Measurements from ENCODE around the gene GPRC5C. TPM values are rescaled to one million over a fixed set of nuclear protein-coding genes. Genes with fewer than 3 reads are reported as not detected.

GPRC5C gene
- total RNA-seq, 2 experiments from 2014 or later: 0.68 to 1.2 TPM

GRCh38 chr17:74414510-74414909 is 17.4 kb upstream of the GPRC5C start:
- DNase-seq: no peak
- CTCF ChIA-PET: no interaction called here
- no peaks in the 10 kb centered on the region for H3K9me3 Mint-ChIP-seq
- H3K27me3 Mint-ChIP-seq: peaks cover 11% of the 10 kb centered on the region
- H3K4me3 Mint-ChIP-seq: no peak overlapping the region
- H3K4me1 Mint-ChIP-seq: no peaks in the 10 kb centered on the region
- no peak overlapping the region for H3K27ac Mint-ChIP-seq
- POLR2A ChIA-PET: no interaction called here
- no peaks in the 10 kb centered on the region for H3K36me3 Mint-ChIP-seq (ENCODE audit: low read depth)

- Mint-ChIP-seq H3K36me3 (ENCODE audit: low read depth) (no peaks in the 10 kb centered on the region), H3K27ac (no peak overlapping the region), H3K9me3 (no peaks in the 10 kb centered on the region), H3K4me3 (no peak overlapping the region), H3K4me1 (no peaks in the 10 kb centered on the region), H3K27me3 (peaks cover 6% of the 10 kb centered on the region)
- ChIA-PET POLR2A (no interaction called here), CTCF (interaction anchor here (0.8 to 0.9 kb wide), 2 partner anchors 21 to 38 kb away, joined by 3 read pairs; no protein-coding TSS in a partner anchor)
- DNase-seq: no peak
Measured at GRCh38 chr17:74415608-74416396, 16.1 kb upstream of the GPRC5C start.

- ChIA-PET POLR2A (no interaction called here), CTCF (no interaction called here)
- no peaks in the 10 kb centered on the region for H3K9me3 Mint-ChIP-seq
- no peak overlapping the region for H3K4me3 Mint-ChIP-seq
- no peak for DNase-seq
- H3K4me1 Mint-ChIP-seq: no peaks in the 10 kb centered on the region
- no peak overlapping the region for H3K27ac Mint-ChIP-seq
- no peaks in the 10 kb centered on the region for H3K36me3 Mint-ChIP-seq (ENCODE audit: low read depth)
- H3K27me3 Mint-ChIP-seq: peaks cover 7% of the 10 kb centered on the region
Measured at GRCh38 chr17:74417178-74418045, 14.5 kb upstream of the GPRC5C start.

- Mint-ChIP-seq H3K9me3 (no peaks in the 10 kb centered on the region), H3K36me3 (ENCODE audit: low read depth) (no peaks in the 10 kb centered on the region), H3K27me3 (peaks cover 9% of the 10 kb centered on the region), H3K4me1 (no peaks in the 10 kb centered on the region), H3K27ac (no peak overlapping the region), H3K4me3 (no peak overlapping the region)
- ChIA-PET CTCF (no interaction called here), POLR2A (no interaction called here)
- no peak for DNase-seq
Measured at GRCh38 chr17:74419928-74420411, 11.9 kb upstream of the GPRC5C start.

GRCh38 chr17:74424117-74424516 is 7.8 kb upstream of the GPRC5C start:
- POLR2A ChIA-PET: no interaction called here
- H3K4me3 Mint-ChIP-seq: no peak overlapping the region

GRCh38 chr17:74424657-74425056 is 7.2 kb upstream of the GPRC5C start:
- no peaks in the 10 kb centered on the region for H3K4me1 Mint-ChIP-seq
- CTCF ChIA-PET: no interaction called here
- POLR2A ChIA-PET: no interaction called here
- DNase-seq: no peak
- no peak overlapping the region for H3K27ac Mint-ChIP-seq
- no peaks in the 10 kb centered on the region for H3K36me3 Mint-ChIP-seq (ENCODE audit: low read depth)
- H3K27me3 Mint-ChIP-seq: peaks cover 22% of the 10 kb centered on the region
- no peak overlapping the region for H3K4me3 Mint-ChIP-seq
- no peaks in the 10 kb centered on the region for H3K9me3 Mint-ChIP-seq

More at GRCh38 chr17:74424117-74424516, 7.8 kb upstream of the GPRC5C start:
- H3K36me3 Mint-ChIP-seq (ENCODE audit: low read depth): no peaks in the 10 kb centered on the region
- H3K4me1 Mint-ChIP-seq: no peaks in the 10 kb centered on the region
- peaks cover 18% of the 10 kb centered on the region for H3K27me3 Mint-ChIP-seq
- DNase-seq: no peak
- no peak overlapping the region for H3K27ac Mint-ChIP-seq
- CTCF ChIA-PET: interaction anchor here (0.6 kb wide), 1 partner anchor 1415 kb away, joined by 6 read pairs; no protein-coding TSS in a partner anchor
- no peaks in the 10 kb centered on the region for H3K9me3 Mint-ChIP-seq

GRCh38 chr17:74426551-74427047 is 5.3 kb upstream of the GPRC5C start:
- DNase-seq: no peak

GRCh38 chr17:74427048-74427762 is 4.7 kb upstream of the GPRC5C start:
- H3K4me3 Mint-ChIP-seq: no peak overlapping the region
- no peak for DNase-seq
- peaks cover 46% of the 10 kb centered on the region for H3K27me3 Mint-ChIP-seq
- CTCF ChIA-PET: no interaction called here
- no peak overlapping the region for H3K27ac Mint-ChIP-seq
- H3K9me3 Mint-ChIP-seq: no peaks in the 10 kb centered on the region
- POLR2A ChIA-PET: no interaction called here
- no peaks in the 10 kb centered on the region for H3K36me3 Mint-ChIP-seq (ENCODE audit: low read depth)
- H3K4me1 Mint-ChIP-seq: peaks cover 13% of the 10 kb centered on the region

More at GRCh38 chr17:74426551-74427047, 5.3 kb upstream of the GPRC5C start:
- H3K9me3 Mint-ChIP-seq: no peaks in the 10 kb centered on the region
- no peak overlapping the region for H3K27ac Mint-ChIP-seq
- H3K4me1 Mint-ChIP-seq: peaks cover 10% of the 10 kb centered on the region
- no peaks in the 10 kb centered on the region for H3K36me3 Mint-ChIP-seq (ENCODE audit: low read depth)
- CTCF ChIA-PET: no interaction called here
- POLR2A ChIA-PET: no interaction called here
- H3K27me3 Mint-ChIP-seq: peaks cover 41% of the 10 kb centered on the region
- H3K4me3 Mint-ChIP-seq: no peak overlapping the region

GRCh38 chr17:74427763-74428153 is 4.1 kb upstream of the GPRC5C start:
- POLR2A ChIA-PET: no interaction called here
- no peaks in the 10 kb centered on the region for H3K36me3 Mint-ChIP-seq (ENCODE audit: low read depth)
- no peak overlapping the region for H3K4me3 Mint-ChIP-seq
- no peak for DNase-seq
- no peak overlapping the region for H3K27ac Mint-ChIP-seq
- CTCF ChIA-PET: no interaction called here
- H3K27me3 Mint-ChIP-seq: peaks cover 45% of the 10 kb centered on the region
- peaks cover 13% of the 10 kb centered on the region for H3K4me1 Mint-ChIP-seq
- H3K9me3 Mint-ChIP-seq: no peaks in the 10 kb centered on the region

GRCh38 chr17:74429604-74430384 is 2.1 kb upstream of the GPRC5C start:
- no peaks in the 10 kb centered on the region for H3K9me3 Mint-ChIP-seq
- peaks cover 13% of the 10 kb centered on the region for H3K4me1 Mint-ChIP-seq
- CTCF ChIA-PET: interaction anchor here (1.6 to 2.1 kb wide), 2 partner anchors 9 to 28 kb away, joined by 3 to 5 read pairs; no protein-coding TSS in a partner anchor
- H3K36me3 Mint-ChIP-seq (ENCODE audit: low read depth): no peaks in the 10 kb centered on the region
- DNase-seq: no peak
- no peak overlapping the region for H3K4me3 Mint-ChIP-seq
- no peak overlapping the region for H3K27ac Mint-ChIP-seq
- H3K27me3 Mint-ChIP-seq: peaks cover 59% of the 10 kb centered on the region
- POLR2A ChIA-PET: no interaction called here

- CTCF ChIA-PET: interaction anchor here (1.6 to 2.1 kb wide), 2 partner anchors 8 to 27 kb away, joined by 3 to 5 read pairs; no protein-coding TSS in a partner anchor
Measured at GRCh38 chr17:74430385-74430705, 1.5 kb upstream of the GPRC5C start.

More at GRCh38 chr17:74430385-74430705, 1.5 kb upstream of the GPRC5C start:
- Mint-ChIP-seq H3K9me3 (no peaks in the 10 kb centered on the region), H3K4me1 (peaks cover 13% of the 10 kb centered on the region), H3K27ac (no peak overlapping the region), H3K4me3 (no peak overlapping the region), H3K27me3 (peaks cover 62% of the 10 kb centered on the region), H3K36me3 (ENCODE audit: low read depth) (no peaks in the 10 kb centered on the region)
- POLR2A ChIA-PET: no interaction called here
- no peak for DNase-seq
